Measurements from ENCODE around the gene ATP6V0A1.

DNA sequence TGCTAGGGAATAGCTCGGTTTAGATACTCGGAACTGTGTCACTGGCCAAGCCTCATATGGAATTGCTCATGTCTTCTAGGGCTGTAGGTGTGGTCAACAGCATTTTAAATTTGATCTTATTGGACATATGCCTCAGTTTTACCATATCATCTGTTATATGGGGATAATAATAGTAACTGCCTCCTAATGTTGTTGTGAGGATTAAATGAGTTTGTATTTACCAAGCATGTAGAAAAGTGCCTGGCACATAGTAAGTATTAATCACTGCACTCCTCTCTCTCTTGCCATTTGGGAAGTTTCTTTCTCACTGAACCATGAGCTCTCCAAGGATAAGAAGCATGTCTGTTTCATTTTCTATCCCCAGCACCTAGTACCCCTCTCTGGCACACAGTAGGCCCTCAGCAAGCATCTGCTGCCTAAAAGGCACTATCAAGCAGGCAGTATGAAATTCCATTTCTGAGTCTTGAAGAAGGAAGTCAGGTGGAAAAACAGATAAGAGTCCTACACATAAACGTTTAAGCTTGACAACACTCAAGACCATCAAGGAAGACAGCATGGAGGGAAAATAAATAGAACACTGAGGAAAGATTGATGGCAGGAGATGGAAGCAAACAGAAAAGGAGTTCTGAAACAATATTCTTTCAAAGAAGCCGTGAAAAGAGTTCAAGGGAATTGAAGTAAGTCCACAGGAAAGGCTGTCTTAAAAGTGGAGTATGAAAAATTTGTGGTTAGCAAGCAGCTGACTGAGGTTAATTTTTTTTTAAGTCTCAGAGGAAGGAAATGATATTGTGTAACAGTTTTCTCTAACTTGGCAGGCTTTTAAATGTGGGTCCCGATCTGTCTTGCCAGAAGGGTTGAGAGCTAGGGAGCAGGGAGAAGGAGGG, 2.2 kb upstream of the ATP6V0A1 start:
- TF ChIP-seq EZH2 (IDR thresholded peaks at IDR 0.05) (no peak), EZH2phosphoT487 (IDR thresholded peaks at IDR 0.05) (no peak)
- TF ChIP-seq, protein P1, sequence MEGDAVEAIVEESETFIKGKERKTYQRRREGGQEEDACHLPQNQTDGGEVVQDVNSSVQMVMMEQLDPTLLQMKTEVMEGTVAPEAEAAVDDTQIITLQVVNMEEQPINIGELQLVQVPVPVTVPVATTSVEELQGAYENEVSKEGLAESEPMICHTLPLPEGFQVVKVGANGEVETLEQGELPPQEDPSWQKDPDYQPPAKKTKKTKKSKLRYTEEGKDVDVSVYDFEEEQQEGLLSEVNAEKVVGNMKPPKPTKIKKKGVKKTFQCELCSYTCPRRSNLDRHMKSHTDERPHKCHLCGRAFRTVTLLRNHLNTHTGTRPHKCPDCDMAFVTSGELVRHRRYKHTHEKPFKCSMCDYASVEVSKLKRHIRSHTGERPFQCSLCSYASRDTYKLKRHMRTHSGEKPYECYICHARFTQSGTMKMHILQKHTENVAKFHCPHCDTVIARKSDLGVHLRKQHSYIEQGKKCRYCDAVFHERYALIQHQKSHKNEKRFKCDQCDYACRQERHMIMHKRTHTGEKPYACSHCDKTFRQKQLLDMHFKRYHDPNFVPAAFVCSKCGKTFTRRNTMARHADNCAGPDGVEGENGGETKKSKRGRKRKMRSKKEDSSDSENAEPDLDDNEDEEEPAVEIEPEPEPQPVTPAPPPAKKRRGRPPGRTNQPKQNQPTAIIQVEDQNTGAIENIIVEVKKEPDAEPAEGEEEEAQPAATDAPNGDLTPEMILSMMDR (IDR thresholded peaks at IDR 0.05) = no peak

Data from neural progenitor cell (in vitro differentiated cells).